Measurements from ENCODE around the gene FXYD4. TPM values are rescaled to one million over a fixed set of nuclear protein-coding genes. Genes with fewer than 3 reads are reported as not detected.

Gene FXYD4
- total and polyA plus RNA-seq, 2 of the 8 experiments (the other 6 are each of a cell fraction or from before 2014, with no cell fraction given) = not detected

DNA sequence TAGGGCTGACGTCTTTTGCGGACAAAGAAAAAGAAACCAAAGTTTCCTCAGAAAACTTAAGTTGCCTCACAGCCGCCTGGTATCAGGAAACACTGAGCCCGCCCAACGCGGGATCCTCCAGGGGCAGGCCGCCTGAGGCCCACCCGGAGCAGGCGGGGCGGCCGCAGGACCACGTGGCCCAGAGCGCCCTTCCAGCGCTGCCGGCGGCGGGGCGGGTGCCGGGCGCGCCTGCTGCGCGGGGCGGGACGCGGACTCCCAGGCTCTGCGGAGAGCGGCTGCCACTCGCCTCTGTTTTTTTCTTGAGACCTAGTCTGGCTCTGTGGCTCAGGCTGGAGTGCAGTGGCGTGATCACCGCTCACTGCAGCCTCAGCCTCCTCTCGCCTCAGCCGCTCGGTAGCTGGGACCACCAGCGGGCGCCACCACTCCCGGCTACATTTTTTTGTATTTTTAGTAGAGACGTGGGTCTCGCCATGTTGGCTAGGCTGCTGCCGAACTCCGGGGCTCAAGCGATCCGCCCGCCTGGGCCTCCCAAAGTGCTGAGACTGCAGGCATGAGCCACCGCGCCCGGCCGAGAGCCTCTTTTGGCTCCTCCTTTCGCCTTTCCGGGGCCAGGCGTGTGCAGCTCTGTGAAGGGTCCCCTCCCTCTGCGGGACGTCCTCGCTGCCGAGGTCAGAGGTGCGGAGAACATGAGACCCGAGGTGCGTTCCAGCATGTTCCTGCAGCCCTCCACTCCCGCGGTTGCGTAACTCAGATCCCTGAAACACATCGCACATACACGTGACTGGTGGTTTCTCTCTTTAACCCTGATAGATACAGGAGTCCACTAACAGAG is 49.1 kb downstream of the FXYD4 start (continued):
- peak in 2 of 3 experiments; percentile 13 to 35; a peak in 2 of 4 replicates for TF ChIP-seq CTCF (IDR thresholded peaks at IDR 0.05; ENCODE audit: control extremely low read depth in 1 of 3, insufficient read depth in 1 of 3, low read depth in 1 of 3, low read length in 3 of 3)
- no peak for TF ChIP-seq GABPA (IDR thresholded peaks at IDR 0.05; ENCODE audit: borderline replicate concordance, insufficient read depth, low read length)
- TF ChIP-seq EGR1 (IDR thresholded peaks at IDR 0.05; ENCODE audit: borderline replicate concordance, low read depth, low read length) = 0 out of 2 replicates have a peak, but pooled peaks have one; percentile 11
- TF ChIP-seq CBX5 (IDR thresholded peaks at IDR 0.05; ENCODE audit: low read depth, low read length) = no peak
- peak; percentile 74 for TF ChIP-seq TAF1 (IDR thresholded peaks at IDR 0.05; ENCODE audit: low read depth, low read length)
- TF ChIP-seq EP300 (IDR thresholded peaks at IDR 0.05; ENCODE audit: borderline replicate concordance in 1 of 2, low read depth in 2 of 2, low read length in 2 of 2) = no peak
- no peak for TF ChIP-seq CTBP2 (IDR thresholded peaks at IDR 0.05; ENCODE audit: borderline replicate concordance, insufficient read depth, insufficient read length, low read length)
- TF ChIP-seq CEBPB (IDR thresholded peaks at IDR 0.05; ENCODE audit: low read depth, low read length) = peak; percentile 98
- no peak for TF ChIP-seq NANOG (IDR thresholded peaks at IDR 0.05; ENCODE audit: insufficient read depth, low read depth, low read length, poor library complexity, severe bottlenecking)
- no peak for TF ChIP-seq SP2 (IDR thresholded peaks at IDR 0.05; ENCODE audit: low read length)
- TF ChIP-seq, protein P1, sequence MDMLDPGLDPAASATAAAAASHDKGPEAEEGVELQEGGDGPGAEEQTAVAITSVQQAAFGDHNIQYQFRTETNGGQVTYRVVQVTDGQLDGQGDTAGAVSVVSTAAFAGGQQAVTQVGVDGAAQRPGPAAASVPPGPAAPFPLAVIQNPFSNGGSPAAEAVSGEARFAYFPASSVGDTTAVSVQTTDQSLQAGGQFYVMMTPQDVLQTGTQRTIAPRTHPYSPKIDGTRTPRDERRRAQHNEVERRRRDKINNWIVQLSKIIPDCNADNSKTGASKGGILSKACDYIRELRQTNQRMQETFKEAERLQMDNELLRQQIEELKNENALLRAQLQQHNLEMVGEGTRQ (IDR thresholded peaks at IDR 0.05; ENCODE audit: low read length) = peak; percentile 40; the same call in 1 of the 2 replicates
- no peak for TF ChIP-seq GTF2F1 (IDR thresholded peaks at IDR 0.05; ENCODE audit: borderline replicate concordance, low read depth, low read length)
- TF ChIP-seq ATF3 (IDR thresholded peaks at IDR 0.05; ENCODE audit: insufficient read depth, low read depth, low read length) = no peak
- TF ChIP-seq MAFK (IDR thresholded peaks at IDR 0.05; ENCODE audit: low read depth, low read length) = no peak
- TF ChIP-seq TAF7 (optimal IDR thresholded peaks at IDR 0.05; ENCODE audit: borderline replicate concordance, low read depth, low read length) = no peak
- no peak for TF ChIP-seq CBX8 (IDR thresholded peaks at IDR 0.05; ENCODE audit: borderline replicate concordance, low read depth, low read length)
- peak; percentile 94 for TF ChIP-seq MAX (IDR thresholded peaks at IDR 0.05)
- TF ChIP-seq KDM5A (IDR thresholded peaks at IDR 0.05; ENCODE audit: low read length) = no peak

All from H1 (cell line).